ENCODE data around the gene RGS19.

The RGS19 gene

GRCh38 chr20:64113444-64113775 lies 34.1 kb upstream of the RGS19 start:
- no peak for TF ChIP-seq CTCF (IDR thresholded peaks at IDR 0.05; ENCODE audit: low read depth, low read length)
- Histone ChIP-seq H3K9me3 (ENCODE audit: severe bottlenecking) (no peaks in the 10 kb centered on the region), H3K27me3 (ENCODE audit: insufficient read depth, low read depth, severe bottlenecking) (no peaks in the 10 kb centered on the region), H3K27ac (no peak overlapping the region), H3K36me3 (no peaks in the 10 kb centered on the region), H3K4me3 (ENCODE audit: low read depth, low read length) (no peak overlapping the region)
- DNase-seq: no peak

- H3K27ac ChIP-seq: no peak overlapping the region
- H3K9me3 ChIP-seq (ENCODE audit: severe bottlenecking): no peaks in the 10 kb centered on the region
- H3K27me3 ChIP-seq (ENCODE audit: insufficient read depth, low read depth, severe bottlenecking): no peaks in the 10 kb centered on the region
- TF ChIP-seq CTCF (IDR thresholded peaks at IDR 0.05; ENCODE audit: low read depth, low read length): no peak
- DNase-seq: no peak
- H3K4me3 ChIP-seq (ENCODE audit: low read depth, low read length): no peak overlapping the region
- H3K36me3 ChIP-seq: no peaks in the 10 kb centered on the region
Observed at GRCh38 chr20:64112691-64113443, 33.5 kb upstream of the RGS19 start.

- no peaks in the 10 kb centered on the region for H3K9me3 ChIP-seq (ENCODE audit: severe bottlenecking)
- TF ChIP-seq CTCF (IDR thresholded peaks at IDR 0.05; ENCODE audit: low read depth, low read length): no peak
- H3K27ac ChIP-seq: 0 out of 2 replicates have a peak overlapping the region, but pooled peaks have one; percentile 27
- H3K4me3 ChIP-seq (ENCODE audit: low read depth, low read length): no peak overlapping the region
- no peaks in the 10 kb centered on the region for H3K27me3 ChIP-seq (ENCODE audit: insufficient read depth, low read depth, severe bottlenecking)
- no peak for DNase-seq
- no peaks in the 10 kb centered on the region for H3K36me3 ChIP-seq
Observed at GRCh38 chr20:64111841-64112641, 32.7 kb upstream of the RGS19 start.

- no peak for DNase-seq
- H3K36me3 ChIP-seq: no peaks in the 10 kb centered on the region
- TF ChIP-seq CTCF (IDR thresholded peaks at IDR 0.05; ENCODE audit: low read depth, low read length): no peak
- H3K4me3 ChIP-seq (ENCODE audit: low read depth, low read length): no peak overlapping the region
- H3K27ac ChIP-seq: no peak overlapping the region
- H3K9me3 ChIP-seq (ENCODE audit: severe bottlenecking): no peaks in the 10 kb centered on the region
- no peaks in the 10 kb centered on the region for H3K27me3 ChIP-seq (ENCODE audit: insufficient read depth, low read depth, severe bottlenecking)
Observed at GRCh38 chr20:64110411-64111068, 31.2 kb upstream of the RGS19 start.

- Histone ChIP-seq H3K27ac (no peak overlapping the region), H3K9me3 (ENCODE audit: severe bottlenecking) (no peaks in the 10 kb centered on the region), H3K4me3 (ENCODE audit: low read depth, low read length) (no peak overlapping the region), H3K36me3 (no peaks in the 10 kb centered on the region), H3K27me3 (ENCODE audit: insufficient read depth, low read depth, severe bottlenecking) (no peaks in the 10 kb centered on the region)
- no peak for DNase-seq
- no peak for TF ChIP-seq CTCF (IDR thresholded peaks at IDR 0.05; ENCODE audit: low read depth, low read length)
Observed at GRCh38 chr20:64109831-64110391, 30.6 kb upstream of the RGS19 start.

Data from WERI-Rb-1 (cell line).